HG03432 (cell line): ENCODE measurements around the gene TMEM161A.
"Not testable (repeated sequence)": the region's sequence is repeated elsewhere in the genome, so short reads cannot be mapped to it uniquely, and the experiment has no call there.

Experiments used
- ATAC-seq: cut with Tn5 transposase; IDR thresholded peaks from one replicate; pipeline ENCODE4 v1.9.1; 2021; ENCODE audit warnings: mild to moderate bottlenecking, moderate library complexity; ENCODE audit not compliant: unreplicated experiment

Gene TMEM161A

GRCh38 chr19:19138109-19138981 is at the start of gene TMEM161A:
Gene TMEM161A, minus strand, starts transcription at chr19:19138478. Its CDS starts 50 bp downstream, at chr19:19138428.
- peak; percentile 96 for ATAC-seq

- ATAC-seq, result no peak
Measured at GRCh38 chr19:19186742-19187141, 48.5 kb upstream of the TMEM161A start.

GRCh38 chr19:19185853-19186740 is 47.8 kb upstream of the TMEM161A start:
- ATAC-seq, result no peak

GRCh38 chr19:19181488-19181998 is 43.3 kb upstream of the TMEM161A start:
- no peak for ATAC-seq

- ATAC-seq, result no peak
Measured at GRCh38 chr19:19179548-19180441, 41.5 kb upstream of the TMEM161A start.

- no peak for ATAC-seq
Measured at GRCh38 chr19:19176950-19177349, 38.7 kb upstream of the TMEM161A start.

GRCh38 chr19:19173243-19173642 is 35.0 kb upstream of the TMEM161A start:
- ATAC-seq, result not testable (repeated sequence)

GRCh38 chr19:19171821-19172532 is 33.7 kb upstream of the TMEM161A start:
- no peak for ATAC-seq

- ATAC-seq, result no peak
Measured at GRCh38 chr19:19170873-19171672, 32.8 kb upstream of the TMEM161A start.

GRCh38 chr19:19170053-19170872 is 32.0 kb upstream of the TMEM161A start, which contains the start of gene MEF2B:
Gene MEF2B, minus strand, starts transcription at chr19:19170263. Its CDS starts 19,528 bp downstream, at chr19:19150735.
- ATAC-seq, result peak; percentile 80

GRCh38 chr19:19169236-19170052 is 31.2 kb upstream of the TMEM161A start:
- no peak for ATAC-seq

- no peak for ATAC-seq
Measured at GRCh38 chr19:19167612-19168011, 29.3 kb upstream of the TMEM161A start.

- no peak for ATAC-seq
Measured at GRCh38 chr19:19165396-19165795, 27.1 kb upstream of the TMEM161A start.

GRCh38 chr19:19162495-19162894 is 24.2 kb upstream of the TMEM161A start:
- ATAC-seq, result no peak

GRCh38 chr19:19160461-19161035 is 22.3 kb upstream of the TMEM161A start:
- ATAC-seq, result peak; percentile 42

GRCh38 chr19:19159534-19159933 is 21.3 kb upstream of the TMEM161A start:
- ATAC-seq, result no peak

- no peak for ATAC-seq
Measured at GRCh38 chr19:19157808-19158207, 19.5 kb upstream of the TMEM161A start.
